RWPE1 (cell line): Measurements from ENCODE around the gene GSAP.
A peak's percentile ranks its signal among the peaks of the same experiment; 100 is the strongest.
"Not testable (repeated sequence)": the region's sequence is repeated elsewhere in the genome, so short reads cannot be mapped to it uniquely, and the experiment has no call there.

Source experiments
- CTCF ChIA-PET: fragments of 350-600 bp; sonication (Branson Sonifier 250); formaldehyde crosslinking; extraction: SDS; loops from one replicate; lab custom pipeline; 2021; lab: Yijun Ruan, JAX
- POLR2A ChIA-PET: fragments of 400-600 bp; formaldehyde crosslinking; extraction: SDS; loops from one replicate; lab custom pipeline; 2020; ENCODE audit warnings: antibody characterized with exemption; ENCODE audit not compliant: low non-redundant PET; lab: Yijun Ruan, JAX
- DNase-seq: peaks from one replicate; pipeline ENCODE4 v3.0.0; 2012; ENCODE audit warnings: low spot score
- H3K27ac ChIP-seq: fragments of 450-650 bp; 2 replicates; pipeline ENCODE4 v1.5.1; 2017
- TF ChIP-seq, protein P1 (sequence below): fragments of 450-650 bp; conservative IDR thresholded peaks from 2 replicates; pipeline ENCODE4 v1.5.1; 2017; ENCODE audit warnings: low read depth, mild to moderate bottlenecking

Gene GSAP, protein sequence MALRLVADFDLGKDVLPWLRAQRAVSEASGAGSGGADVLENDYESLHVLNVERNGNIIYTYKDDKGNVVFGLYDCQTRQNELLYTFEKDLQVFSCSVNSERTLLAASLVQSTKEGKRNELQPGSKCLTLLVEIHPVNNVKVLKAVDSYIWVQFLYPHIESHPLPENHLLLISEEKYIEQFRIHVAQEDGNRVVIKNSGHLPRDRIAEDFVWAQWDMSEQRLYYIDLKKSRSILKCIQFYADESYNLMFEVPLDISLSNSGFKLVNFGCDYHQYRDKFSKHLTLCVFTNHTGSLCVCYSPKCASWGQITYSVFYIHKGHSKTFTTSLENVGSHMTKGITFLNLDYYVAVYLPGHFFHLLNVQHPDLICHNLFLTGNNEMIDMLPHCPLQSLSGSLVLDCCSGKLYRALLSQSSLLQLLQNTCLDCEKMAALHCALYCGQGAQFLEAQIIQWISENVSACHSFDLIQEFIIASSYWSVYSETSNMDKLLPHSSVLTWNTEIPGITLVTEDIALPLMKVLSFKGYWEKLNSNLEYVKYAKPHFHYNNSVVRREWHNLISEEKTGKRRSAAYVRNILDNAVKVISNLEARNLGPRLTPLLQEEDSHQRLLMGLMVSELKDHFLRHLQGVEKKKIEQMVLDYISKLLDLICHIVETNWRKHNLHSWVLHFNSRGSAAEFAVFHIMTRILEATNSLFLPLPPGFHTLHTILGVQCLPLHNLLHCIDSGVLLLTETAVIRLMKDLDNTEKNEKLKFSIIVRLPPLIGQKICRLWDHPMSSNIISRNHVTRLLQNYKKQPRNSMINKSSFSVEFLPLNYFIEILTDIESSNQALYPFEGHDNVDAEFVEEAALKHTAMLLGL

DNA sequence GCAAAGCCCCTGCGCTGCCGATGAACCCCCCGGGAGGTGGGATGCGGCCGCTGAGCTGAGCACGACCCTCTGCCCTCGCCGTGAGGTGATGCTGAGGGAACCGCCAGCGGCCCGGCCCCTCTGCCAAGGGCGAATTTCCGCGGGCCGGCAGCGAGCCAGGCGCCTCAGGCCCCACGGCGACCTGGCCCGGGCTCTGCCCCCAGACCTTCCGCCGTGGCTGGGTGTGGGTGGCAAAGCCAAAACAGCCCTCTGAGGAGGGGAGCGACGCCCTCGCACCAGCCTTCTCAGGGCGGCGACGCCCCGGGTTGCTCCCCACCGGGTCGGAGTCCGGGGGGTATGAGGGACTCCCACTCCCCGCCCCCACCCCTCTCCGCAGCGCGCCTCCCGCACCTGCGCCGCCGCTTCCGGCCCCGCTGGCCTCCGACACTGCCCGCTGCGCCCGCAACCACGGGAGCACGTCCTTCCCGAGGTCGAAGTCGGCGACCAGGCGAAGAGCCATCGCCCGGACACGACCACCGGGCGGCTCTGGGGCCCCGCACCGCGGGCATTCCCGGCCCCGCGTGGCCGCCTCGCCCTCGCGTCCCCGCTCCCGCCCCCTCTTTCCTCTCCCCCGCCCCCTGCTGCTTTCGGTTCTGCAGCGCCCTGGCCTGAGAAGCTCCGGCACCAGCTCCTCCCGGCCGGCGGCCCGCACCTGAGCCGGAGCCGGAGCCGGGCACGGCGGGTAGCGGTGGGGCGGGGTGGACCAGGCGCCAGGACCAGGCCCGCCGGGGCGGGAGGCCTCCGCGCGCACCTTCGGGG lies at the start of gene GSAP:
GSAP (minus strand) TSS at position 527 of the 798 bp plus-strand sequence; CDS start at position 499, 28 bp downstream.
- peak; percentile 68 for DNase-seq
- TF ChIP-seq, protein P1, sequence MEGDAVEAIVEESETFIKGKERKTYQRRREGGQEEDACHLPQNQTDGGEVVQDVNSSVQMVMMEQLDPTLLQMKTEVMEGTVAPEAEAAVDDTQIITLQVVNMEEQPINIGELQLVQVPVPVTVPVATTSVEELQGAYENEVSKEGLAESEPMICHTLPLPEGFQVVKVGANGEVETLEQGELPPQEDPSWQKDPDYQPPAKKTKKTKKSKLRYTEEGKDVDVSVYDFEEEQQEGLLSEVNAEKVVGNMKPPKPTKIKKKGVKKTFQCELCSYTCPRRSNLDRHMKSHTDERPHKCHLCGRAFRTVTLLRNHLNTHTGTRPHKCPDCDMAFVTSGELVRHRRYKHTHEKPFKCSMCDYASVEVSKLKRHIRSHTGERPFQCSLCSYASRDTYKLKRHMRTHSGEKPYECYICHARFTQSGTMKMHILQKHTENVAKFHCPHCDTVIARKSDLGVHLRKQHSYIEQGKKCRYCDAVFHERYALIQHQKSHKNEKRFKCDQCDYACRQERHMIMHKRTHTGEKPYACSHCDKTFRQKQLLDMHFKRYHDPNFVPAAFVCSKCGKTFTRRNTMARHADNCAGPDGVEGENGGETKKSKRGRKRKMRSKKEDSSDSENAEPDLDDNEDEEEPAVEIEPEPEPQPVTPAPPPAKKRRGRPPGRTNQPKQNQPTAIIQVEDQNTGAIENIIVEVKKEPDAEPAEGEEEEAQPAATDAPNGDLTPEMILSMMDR, result peak; percentile 42; the same call in 1 of the 2 replicates
- POLR2A ChIA-PET, result interaction anchor here (1.5 kb wide), 1 partner anchor 123 kb away, joined by 3 read pairs; no protein-coding TSS in a partner anchor
- H3K27ac ChIP-seq, result peak within 1 kb of the TSS; percentile 26; the same call in 1 of the 2 replicates
- CTCF ChIA-PET, result interaction anchor here (0.7 kb wide), 1 partner anchor 162 kb away, joined by 3 read pairs; no protein-coding TSS in a partner anchor

DNA sequence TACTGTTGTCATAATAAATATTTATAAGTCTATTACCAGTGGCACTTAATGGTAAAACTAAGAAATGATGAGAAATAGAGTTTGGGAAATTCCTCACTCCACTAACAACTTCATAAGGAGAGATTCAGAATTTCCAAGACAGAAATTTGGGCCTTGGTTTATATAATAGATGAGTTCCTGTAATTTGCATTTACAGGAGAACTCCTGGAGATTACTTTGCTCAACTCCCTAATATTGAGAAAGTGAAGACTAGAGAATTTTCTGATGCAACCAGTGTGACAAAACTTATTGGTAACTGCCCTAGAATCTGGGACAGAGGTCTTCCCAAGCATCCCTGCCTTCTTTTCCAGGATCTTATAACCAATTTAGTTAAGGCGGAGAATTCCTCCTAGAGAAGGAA lies 49.1 kb upstream of the GSAP start:
- no peak for DNase-seq
- no peak overlapping the region for H3K27ac ChIP-seq
- ChIA-PET POLR2A (no interaction called here), CTCF (no interaction called here)
- TF ChIP-seq, protein P1, result no peak

DNA sequence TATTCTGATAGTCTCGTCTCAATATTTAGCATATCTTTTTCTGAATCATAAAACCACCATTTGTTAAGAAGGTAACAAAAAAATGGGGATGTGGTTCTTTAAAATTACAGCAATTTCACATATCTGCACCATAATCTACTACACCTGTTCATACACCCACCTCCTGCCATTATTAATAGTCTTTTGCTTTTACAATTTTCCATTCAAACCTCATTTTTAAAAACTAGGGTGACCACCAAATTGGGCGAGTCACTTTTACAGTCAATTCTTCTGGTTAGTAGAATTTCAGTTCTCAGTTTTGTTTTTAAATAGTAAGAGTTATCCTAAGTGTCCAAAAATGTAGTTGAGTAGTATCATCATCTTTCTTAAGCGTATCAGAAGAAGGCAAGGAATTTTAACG lies 48.4 kb upstream of the GSAP start:
- ChIA-PET CTCF (interaction anchor here (0.6 kb wide), 1 partner anchor 150 kb away, joined by 7 read pairs; no protein-coding TSS in a partner anchor), POLR2A (no interaction called here)
- no peak overlapping the region for H3K27ac ChIP-seq
- no peak for DNase-seq
- TF ChIP-seq, protein P1, result no peak

DNA sequence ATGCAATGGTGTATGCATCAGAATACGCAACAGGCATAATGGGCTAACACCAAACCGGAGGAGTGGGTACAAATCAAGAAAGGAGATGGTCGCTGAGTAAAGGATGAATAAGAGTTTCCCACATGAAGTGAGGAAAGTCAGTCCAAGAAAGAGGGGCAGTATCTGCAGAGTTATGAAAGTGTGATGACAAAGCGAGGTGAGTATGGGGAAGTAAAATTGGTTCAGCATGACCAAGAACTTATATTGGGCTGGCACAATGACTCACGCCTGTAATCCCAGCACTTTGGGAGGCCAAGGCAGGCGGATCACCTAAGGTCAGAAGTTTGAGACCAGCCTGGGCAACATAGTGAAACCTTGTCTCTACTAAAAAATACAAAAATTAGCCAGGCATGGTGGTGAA lies 47.5 kb upstream of the GSAP start:
- CTCF ChIA-PET, H3K27ac ChIP-seq, POLR2A ChIA-PET: not testable (repeated sequence)
- peak; percentile 39 for DNase-seq

DNA sequence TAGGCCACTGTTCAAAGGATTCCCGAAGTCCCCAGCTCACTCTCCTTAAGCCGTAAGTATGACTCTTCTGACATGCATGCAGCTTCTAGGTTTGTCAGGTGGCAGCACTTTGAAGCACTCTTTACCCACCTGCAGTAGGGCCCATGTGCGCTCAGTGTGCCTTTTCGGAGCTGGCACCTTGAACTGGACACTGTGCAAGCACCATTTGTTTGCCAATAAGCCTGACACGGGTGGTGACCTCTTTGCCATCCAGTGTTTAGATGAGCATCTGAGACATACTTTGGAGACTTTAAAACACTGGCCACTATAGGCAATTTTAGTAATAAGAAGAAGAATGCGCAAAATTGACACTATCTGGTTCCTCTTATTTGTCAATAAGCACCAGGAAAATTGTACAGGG lies 45.7 kb upstream of the GSAP start:
- DNase-seq, result no peak
- CTCF ChIA-PET, result interaction anchor here (0.6 to 1.1 kb wide), 2 partner anchors 11 to 30 kb away, joined by 4 to 6 read pairs; no protein-coding TSS in a partner anchor
- POLR2A ChIA-PET, result no interaction called here
- TF ChIP-seq, protein P1, result no peak
- H3K27ac ChIP-seq, result no peak overlapping the region

DNA sequence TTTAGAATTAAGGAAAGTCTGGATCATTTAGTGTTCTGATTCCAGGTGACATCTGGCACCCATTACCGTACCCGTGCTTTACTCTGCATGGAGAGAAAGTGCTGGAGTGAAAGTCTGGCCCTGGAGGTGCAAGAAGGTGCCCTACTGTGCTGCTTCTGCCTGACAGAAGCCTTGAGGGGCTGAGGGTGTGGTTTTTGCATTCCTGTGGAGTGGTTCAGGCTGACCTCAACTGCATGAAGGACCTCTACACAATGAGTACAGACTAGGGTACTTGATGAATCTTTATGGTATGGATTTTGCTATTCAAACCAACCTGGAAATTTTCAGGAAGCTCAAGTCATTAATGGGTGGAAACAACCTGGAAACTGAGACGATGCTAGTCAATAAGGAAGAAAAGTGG lies 45.1 kb upstream of the GSAP start:
- TF ChIP-seq, protein P1, result no peak
- POLR2A ChIA-PET, result no interaction called here
- no peak for DNase-seq
- H3K27ac ChIP-seq, result no peak overlapping the region
- CTCF ChIA-PET, result interaction anchor here (0.6 kb wide), 1 partner anchor 29 kb away, joined by 6 read pairs; no protein-coding TSS in a partner anchor
